GM19025 (cell line): ENCODE measurements around the gene SERPINA5.
"Not testable (repeated sequence)": the region's sequence is repeated elsewhere in the genome, so short reads cannot be mapped to it uniquely, and the experiment has no call there.

Source experiments
- ATAC-seq: cut with Tn5 transposase; IDR thresholded peaks from one replicate; pipeline ENCODE4 v1.9.1; 2021; ENCODE audit warnings: mild to moderate bottlenecking, low read depth, moderate library complexity; ENCODE audit not compliant: unreplicated experiment

Gene SERPINA5

DNA sequence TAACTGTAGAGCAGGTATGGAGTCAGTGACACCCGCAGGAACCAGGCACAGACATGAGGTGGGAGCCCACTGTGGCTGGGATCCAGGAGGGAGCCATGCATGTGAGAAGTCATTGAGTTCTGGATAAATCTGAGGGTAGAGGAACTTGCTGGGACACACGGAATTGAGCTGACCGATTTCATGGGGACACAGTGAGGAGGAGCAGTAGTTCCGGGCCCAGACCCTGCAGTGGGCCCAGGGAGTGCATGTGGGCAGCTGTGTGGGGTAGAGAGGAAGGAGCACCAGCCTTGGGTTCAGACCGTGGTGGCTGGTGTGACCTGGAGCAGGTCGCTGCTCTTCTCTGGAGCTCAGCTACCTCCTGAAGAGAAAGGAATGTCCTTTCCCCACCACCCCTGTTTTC lies 39.4 kb downstream of the SERPINA5 start:
- ATAC-seq, result no peak

DNA sequence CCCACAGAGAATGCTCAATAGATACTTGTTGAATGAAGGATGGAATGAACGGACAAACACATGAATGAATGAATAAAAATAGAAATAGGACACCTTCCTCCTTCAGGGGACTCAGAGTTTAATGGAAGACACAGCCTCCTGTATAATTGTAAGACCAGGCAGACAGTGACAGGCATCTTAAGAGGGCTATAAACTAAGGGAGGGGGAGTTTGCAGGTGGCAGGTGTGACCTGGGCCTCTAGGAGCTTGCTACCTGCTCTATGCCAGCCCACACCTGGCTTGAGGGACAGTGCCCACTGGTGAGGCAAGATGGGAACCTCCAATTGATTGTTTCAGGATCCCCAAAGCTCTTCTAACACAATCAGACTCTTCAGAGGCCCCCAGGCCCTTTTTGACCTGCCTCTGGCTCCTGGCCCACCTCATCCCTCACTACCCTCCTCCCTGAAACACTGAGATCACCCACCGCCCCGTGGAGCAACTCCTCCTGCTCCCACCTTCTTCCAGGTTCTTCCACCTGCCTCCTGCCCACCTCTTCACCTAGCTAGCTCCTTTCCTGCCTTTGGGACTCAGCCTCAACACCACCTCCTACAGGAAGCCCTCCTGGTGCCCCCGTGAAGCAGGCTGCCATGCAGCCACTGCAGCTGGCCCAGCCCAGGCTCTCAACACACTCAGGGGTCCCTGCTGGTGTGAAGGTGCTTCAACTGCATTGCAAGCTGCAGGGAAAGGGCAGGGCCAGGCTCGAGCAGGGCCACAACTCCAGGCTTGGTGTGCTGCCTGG lies 40.3 kb downstream of the SERPINA5 start:
- no peak for ATAC-seq

GRCh38 chr14:94622653-94623421 lies 41.6 kb downstream of the SERPINA5 start:
- no peak for ATAC-seq

DNA sequence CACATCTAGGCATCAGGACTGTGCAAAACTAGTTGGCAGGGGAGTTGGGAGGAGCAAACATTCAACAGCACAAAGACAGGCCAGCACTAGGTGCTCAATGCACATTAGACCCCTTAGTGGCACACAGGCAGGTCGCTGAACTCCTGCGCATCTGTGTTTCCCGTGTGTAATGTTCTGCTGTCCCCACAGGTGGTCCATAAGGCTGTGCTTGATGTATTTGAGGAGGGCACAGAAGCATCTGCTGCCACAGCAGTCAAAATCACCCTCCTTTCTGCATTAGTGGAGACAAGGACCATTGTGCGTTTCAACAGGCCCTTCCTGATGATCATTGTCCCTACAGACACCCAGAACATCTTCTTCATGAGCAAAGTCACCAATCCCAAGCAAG lies 42.2 kb downstream of the SERPINA5 start:
- ATAC-seq, result no peak

- ATAC-seq, result no peak
Measured at GRCh38 chr14:94623856-94624499, 42.8 kb downstream of the SERPINA5 start.

DNA sequence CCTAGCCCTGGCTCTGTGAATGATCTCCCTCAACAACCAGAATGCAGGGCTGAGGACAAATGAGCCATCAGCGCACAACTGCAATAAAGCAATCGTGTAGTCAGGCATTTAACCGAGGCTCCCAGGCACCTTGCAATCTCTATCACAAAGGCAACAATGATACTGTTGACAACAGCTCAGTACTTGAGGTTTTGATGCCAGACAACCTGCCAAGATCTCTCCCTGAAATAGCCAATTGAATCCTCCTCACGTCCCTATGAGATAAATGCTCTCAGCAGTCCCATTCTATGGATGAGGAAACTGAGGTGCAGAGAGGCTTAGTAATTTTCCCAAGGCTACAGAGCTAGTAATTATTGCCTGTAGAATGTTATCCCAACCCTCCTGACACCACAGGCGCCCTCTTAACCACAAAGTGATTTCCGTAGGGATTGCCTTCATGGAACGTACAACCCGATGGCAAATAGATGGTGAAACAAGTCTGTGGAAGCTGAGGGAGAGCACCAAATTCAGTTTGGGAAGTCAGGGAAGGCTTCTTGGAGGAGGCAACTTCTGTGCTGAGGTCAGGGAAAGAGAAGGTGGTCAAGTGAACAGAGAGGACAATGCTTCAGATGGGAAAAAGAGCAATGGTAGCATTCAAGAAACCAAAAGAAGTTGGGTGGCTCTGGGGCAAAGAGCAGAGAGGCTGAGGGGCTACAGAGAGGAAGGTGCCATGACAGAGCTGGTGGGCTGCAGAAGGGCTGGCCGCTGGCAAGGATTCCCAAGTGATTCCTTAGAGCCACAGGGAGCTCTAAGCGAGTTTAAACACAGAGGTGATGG lies 43.5 kb downstream of the SERPINA5 start:
- ATAC-seq, result no peak

GRCh38 chr14:94625353-94625635 lies 44.1 kb downstream of the SERPINA5 start:
- no peak for ATAC-seq

- no peak for ATAC-seq
Measured at GRCh38 chr14:94628578-94628977, 47.4 kb downstream of the SERPINA5 start.

GRCh38 chr14:94630396-94630795 lies 49.2 kb downstream of the SERPINA5 start:
- ATAC-seq, result no peak

DNA sequence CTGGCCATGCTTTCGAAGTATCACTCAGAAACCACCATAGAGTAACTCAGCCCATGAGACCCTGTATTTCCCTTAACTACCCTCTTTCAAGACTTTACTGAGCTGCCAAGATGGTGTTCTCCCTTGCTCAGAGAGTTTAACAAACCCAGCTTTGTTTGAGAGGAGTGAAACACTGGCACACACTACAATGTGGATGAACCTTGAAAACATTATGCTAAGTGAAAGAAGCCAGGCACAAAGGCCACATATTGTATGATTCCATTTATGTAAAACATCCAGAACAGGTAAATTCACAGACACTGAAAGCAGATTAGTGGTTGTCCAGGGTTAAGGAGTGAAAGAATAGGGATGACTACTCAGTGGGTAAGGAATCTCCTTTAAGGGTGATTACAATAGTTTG lies 49.8 kb downstream of the SERPINA5 start:
- no peak for ATAC-seq

- ATAC-seq, result no peak
Measured at GRCh38 chr14:94631536-94632304, 50.5 kb downstream of the SERPINA5 start.

- no peak for ATAC-seq
Measured at GRCh38 chr14:94632305-94632590, 51.0 kb downstream of the SERPINA5 start.

DNA sequence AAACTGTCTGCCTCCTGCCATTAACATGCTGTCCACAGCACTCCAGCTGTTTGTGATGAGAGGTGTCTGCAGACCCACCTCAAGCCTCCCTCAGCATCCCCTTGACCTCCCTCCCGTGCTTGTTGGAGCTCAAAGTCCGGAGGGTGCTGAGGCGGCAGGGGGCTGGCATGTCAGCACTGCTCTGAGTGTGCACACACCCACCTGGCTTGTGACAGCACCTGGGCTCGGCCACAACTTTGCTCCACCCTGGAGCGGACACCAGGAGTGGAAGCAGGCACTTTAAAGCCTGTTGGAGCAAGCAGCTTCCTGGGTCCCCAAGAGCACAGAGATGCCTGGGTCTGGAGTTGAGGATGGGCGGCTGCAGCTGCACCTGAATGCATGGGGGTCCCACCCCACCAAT lies 51.9 kb downstream of the SERPINA5 start:
- ATAC-seq, result no peak

- ATAC-seq, result no peak
Measured at GRCh38 chr14:94635154-94635553, 53.9 kb downstream of the SERPINA5 start.

DNA sequence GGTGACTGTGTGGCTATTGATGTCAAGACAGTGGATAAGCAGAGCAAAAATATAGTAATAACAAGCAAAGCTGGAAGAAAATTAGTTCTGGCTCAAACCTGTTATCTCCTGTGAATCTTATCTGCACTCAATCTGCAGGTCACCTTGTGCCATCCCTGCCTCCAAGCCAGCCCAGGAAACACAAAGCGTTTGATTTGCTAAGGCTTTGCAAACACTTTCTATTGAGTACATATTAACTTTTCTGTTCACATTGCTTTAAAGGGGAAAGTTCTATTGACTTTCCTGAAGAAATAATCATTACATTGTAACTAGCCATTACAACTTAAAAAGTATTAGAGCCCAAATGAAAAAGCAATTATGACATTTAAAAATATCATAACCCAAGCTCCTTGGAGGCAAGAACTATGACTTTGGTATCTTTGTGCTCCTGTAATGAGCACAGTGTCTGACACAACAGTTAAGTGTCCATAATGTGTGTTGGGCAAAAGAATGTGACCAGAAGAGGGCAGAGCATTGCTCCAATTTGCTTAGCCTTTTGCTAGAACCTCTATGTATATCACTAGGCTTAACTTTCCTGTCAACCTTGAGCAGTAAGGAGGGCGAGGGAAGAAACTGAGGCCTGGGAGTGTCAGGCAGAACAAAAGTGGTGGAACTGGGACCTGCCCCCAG lies 55.7 kb downstream of the SERPINA5 start:
- no peak for ATAC-seq

DNA sequence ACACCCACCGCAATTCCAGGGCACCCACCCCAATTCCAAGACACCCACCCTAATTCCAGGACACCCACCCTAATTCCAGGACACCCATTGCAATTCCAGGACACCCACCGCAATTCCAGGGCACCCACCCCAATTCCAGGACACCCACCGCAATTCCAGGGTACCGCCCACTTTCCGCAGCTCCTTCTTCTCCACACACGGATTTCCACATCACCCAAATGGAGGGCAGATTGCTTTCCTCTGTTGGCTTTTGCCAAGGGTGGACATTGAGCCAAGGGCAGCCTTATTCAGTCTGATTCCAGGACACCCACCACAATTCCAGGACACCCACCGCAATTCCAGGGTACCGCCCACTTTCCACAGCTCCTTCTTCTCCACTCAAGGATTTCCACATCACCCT lies 56.6 kb downstream of the SERPINA5 start:
- not testable (repeated sequence) for ATAC-seq

DNA sequence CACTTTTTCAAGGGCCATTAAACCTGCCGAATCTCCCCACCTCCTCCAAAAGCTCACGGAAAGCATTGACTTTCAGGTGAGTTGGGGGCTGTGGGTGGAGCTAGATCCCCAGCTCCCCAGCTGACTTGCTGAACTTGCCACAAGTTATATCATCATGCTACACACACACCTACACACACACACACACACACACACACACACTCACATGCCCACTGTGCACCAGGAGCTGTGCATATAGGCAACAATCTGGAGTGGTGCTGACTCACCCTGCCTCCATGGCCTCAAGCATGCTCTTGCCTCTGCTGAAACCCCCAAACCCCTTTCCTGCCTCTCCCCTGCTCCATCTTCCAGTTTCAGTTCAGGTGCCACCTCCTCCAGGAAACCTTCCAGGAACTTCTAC lies 57.1 kb downstream of the SERPINA5 start:
- no peak for ATAC-seq

- ATAC-seq, result no peak
Measured at GRCh38 chr14:94638961-94639817, 58.0 kb downstream of the SERPINA5 start.
